HG02798 (cell line): ENCODE data around the gene FOXRED2.

Experiments used
- ATAC-seq: cut with Tn5 transposase; IDR thresholded peaks from one replicate; pipeline ENCODE4 v1.9.1; 2021; ENCODE audit warnings: mild to moderate bottlenecking; ENCODE audit not compliant: unreplicated experiment, poor library complexity

Gene FOXRED2

DNA sequence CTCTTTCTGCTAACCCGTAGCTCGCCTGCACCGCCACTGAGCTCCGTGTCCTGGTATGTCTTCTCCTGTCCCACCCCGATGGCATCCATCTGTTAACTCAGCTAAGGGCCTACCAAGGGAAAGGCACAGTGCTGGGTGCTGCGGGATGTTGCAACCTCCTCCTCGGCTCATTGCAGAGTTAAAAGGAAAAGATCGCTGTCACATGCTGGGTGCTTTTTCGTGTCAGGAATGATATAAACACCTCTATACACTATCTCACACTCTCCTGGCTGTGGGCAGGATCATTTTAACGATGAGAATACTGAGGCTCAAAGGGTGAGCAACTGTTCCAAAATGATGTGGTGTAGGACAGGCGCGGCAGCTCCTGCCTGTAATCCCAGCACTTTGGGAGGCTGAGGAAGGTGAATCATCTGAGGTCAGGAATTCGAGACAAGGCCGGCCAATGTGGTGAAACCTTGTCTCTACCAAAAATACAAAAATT is 35.5 kb downstream of the FOXRED2 start:
- ATAC-seq = no peak

DNA sequence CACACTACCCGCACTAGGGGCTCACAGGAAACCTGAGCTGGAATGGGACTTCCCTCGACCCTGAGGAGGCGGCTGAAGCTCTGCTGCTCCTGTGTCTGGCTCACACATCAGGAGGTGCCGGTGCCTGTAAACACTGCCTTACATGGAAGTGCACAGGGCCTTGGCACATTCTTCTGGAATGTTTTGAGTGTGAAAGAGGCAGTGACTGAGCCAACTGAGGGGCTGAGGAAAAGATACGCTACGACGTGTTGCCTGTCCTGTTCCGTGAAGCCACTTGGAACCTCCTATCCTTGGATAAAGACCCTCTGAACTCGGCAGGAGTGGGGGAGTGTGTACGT is 35.9 kb downstream of the FOXRED2 start:
- ATAC-seq = no peak

DNA sequence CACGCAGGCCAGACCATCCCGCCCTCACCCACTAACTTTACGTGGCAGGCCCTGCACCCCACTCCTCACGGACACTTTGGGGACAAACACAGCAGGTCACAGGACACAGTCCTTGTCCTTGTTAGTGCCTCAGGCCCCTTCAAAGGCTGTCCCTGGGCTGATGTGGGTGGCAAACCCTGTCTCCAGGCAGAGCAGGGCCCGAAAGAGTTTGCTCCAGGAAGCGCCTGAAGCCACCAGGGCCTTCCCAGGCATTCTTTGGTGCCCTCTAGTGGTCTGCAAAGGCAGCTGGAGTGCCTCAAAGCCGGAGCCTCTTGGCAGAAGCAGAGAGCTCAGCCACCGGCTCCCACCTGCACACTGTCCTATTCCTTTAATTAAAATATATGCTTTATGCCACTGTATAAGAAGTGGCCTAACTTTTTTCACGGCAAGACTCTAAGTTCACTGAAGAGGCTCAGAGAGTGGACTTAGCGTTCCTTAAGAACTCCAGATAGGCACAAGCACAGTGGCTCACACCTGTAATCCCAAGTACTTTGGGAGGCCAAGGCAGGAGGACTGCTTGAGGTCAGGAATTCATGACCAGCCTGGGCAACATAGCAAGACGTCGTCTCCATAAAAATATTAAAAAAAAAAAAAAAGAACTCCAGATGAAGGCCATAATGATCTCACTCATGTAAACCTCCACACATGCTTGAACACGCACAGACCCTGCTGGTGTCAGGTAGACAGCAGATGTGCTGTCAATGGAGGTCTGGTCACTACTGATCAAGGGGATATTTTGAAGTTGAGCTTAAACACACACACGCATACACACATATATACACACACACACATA is 36.5 kb downstream of the FOXRED2 start:
- ATAC-seq = peak; percentile 47

DNA sequence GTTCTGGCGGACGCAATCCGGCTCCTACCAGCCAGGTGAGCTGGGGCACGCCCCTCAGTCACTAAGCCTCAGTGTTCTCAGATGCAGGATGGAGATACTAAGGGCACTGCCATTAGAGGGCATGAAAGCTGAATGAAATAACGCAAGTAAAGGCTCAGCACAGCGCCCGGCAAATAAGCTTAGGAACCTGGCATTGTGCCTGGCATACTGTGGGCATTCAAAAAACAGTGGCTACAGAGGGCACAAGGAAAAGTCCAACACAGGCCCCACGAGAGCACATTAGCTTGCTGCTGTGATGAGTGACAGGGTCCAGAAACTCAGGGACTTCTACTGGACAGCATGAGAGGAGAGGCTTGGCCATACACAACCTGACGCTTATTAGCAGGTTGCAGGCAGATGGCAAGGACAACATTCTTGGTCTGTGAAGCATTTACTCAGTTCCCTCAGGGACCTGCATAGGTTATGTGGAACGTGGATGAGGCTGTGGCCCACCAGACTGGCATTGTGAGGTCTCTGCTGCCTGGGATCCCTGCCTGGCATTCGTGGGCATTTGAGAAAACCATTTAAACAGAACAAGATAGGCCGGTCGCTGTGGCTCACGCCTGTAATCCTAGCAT is 37.6 kb downstream of the FOXRED2 start:
- ATAC-seq = no peak

DNA sequence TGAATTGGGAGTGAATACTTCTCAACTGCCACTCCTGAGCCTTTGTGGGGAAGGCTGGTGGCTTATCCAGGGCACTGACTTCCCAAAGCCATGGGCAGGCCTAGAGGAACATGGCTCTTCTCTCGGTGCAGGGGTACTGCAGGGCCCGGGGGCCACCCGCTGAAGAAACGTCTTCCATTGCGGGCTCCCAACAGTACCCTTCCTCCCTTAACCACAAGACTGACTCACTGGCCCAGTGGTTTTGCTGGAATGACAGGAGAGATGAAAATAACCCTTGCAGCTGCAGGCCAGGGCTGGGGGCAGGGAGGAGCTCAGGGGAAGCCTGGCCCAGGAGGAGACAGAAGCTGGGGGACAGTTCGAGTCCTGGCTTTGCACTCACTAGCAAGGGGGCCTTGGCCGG is 38.9 kb downstream of the FOXRED2 start:
- ATAC-seq = no peak

DNA sequence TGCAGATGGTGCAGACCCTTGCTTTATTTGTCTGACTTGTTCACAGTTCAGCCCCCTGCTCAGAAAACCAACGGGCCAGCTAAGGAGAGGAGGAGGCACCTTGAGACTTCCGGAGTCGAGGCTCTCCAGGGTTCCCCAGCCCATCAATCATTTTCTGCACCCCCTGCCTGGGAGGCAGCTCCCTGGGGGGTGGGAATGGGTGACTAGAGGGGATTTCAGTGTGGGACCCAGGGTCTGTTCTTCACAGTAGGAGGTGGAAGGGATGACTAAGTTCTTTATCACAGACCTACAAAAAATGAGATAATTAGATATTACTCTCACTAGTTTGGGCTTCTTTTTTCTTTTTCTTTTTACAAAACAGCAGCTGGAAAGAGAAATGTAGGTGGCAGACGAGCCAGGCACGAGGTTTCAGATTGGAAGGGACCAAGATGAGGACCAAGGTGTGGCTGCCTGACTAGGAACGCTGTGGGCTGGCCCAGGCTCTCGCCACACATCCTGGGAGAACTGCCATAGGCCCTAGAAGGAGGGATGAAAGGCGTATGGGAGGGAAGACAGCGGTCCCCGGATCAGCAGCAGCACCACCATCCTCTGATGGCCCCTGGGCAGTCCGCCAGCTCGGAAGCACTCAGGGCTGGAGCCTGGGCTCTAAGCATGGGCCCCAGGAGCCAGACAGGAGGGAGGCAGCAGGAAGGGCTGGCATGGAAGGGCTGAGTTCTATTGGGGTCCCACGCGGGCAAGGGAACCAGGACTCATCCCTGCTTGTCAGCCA is 39.6 kb downstream of the FOXRED2 start:
- no peak for ATAC-seq

DNA sequence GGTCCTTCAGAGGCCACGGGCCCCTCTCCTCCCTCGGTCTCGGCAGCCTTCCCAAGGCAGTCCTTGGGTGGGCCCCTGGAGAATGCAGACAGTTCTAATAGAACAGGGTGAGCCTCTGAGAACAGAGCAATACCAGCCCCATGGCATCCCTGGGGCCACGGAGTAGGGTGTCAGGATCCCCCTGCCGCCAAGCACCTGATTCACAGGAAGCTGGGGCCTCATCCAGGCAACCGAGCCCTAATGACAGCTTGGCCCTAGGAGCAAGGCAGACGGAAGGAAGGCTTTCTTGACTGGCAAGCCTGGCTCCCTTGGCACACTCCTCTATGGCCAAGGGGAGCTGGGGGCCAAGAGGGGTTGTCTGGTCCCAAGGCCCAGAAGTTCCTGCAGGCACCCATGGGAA is 40.6 kb downstream of the FOXRED2 start:
- ATAC-seq = no peak

DNA sequence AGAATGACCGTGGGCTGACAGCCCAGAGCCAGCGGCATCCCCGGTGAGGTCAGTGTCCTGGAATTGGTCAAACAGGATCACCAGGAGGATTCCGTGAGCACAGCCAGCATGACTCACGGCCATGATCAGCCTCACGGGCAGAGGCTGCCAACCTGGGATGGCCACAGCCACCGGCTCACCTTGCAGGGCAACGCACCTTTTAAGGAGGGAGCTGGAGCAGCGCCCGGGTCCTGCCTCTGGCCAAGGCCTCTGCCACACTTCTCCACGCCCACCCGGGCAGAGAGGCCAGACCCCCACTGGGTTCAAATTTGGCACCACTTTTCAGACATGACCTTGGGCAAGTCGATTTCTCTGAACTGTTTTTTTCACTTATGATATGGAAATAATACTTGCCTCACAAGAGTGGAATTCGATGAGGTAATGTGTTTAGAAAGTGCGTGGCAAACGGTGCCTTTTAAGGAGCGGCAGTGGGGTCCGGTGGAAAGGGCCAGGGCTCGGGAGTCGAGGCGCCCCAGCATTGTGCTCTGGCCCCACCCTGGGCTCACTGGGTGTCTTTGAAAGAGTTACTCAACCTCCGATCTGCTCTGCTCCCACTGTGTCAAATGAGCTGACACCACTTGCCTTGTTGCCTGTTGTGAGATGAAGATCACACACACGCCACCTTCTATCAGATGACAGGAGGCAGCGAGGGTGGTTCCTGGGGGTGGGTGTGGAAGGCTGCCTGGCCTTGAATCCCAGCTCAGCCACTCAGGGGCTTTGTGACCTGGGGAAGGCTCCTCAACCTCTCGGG is 41.4 kb downstream of the FOXRED2 start:
- ATAC-seq = no peak

DNA sequence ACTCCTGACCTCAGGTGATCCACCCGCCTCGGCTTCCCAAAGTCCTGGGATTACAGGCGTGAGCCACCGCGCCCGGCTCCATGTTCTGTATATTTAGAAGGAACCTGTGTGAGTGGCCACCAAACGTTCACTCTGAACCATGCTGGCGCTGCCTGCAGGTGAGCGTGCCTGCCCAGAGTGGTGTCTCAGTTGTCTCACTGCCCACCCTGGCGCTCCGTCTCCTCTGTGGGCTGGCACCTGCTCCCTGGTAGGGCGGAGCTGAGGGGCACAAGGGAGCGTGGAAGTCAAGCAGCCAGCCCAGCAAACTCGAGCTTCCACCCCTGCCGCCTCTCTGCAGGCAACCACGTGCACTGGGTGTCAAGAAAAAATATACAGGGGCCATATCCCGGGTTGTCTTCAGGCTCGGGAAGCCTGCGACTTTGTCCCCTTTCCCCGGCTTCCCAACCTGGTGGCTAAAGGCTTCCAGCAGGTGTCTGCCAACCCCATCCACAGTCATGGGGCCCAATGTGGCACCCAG is 42.1 kb downstream of the FOXRED2 start:
- ATAC-seq = no peak

DNA sequence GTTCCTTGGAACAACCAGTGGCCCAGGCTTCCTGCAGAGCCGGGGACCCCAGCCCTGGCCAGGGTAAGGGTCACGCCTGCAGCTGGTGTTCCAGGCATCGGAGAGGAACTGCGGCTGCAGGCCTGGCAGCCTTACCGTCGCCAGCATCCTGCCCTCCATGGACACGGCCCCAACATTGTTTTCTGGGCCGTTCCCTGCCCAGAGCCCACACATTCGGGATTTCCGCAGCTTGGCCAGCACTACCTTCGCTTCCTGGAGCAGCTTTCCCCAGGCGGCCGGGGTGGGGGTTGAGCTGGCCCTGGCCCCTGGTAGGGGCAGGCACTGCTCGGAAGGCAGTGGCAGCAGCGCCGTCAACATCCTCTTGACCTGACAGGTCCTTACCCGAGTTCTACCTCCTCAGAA is 43.1 kb downstream of the FOXRED2 start:
- ATAC-seq = no peak

DNA sequence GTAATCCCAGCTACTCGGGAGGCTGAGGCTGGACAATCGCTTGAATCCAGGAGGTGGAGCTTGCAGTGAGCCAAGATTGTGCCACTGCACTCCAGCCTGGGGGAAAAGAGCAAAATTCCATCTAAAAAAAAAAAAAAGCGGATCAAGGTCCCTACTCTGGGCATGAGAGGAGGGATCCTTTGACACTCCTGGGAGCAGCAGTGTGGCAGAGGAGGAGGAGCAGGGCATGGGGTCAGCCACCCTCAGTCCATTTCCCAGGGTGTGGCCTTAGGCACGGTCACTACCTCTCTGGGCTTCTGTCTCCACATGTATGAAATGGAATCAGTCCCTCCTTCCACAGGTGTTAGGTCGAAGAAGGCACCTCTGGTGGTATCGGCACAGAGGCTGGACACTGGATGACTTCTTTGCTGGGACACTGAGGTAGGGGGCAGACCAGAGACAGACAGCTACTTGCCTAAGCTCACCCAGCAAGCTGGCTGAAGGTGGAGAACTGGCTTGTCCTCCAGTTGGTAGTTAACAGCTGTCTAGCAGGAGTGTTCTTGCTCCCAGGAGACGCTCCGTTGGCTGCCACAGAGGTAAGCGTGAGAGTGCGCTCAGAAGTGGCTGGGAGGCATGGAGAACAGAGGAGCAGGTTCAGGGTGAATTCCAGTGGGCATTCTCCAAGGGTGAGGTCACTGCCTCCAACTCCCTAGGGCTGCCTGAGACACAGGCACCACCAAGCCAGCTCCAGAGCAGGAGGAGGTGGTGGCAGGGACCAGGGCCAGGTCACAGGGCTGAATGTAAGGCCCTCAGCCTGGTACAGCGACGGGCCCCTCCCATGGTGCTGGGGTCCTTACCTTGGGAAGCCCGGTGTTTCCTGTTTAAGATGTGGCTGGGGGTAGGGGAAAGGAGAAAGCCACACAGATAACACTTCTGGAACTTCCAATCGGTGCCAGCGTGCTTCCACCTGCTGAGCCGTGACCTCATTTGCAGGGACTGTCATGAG is 44.9 kb downstream of the FOXRED2 start:
- ATAC-seq = no peak

DNA sequence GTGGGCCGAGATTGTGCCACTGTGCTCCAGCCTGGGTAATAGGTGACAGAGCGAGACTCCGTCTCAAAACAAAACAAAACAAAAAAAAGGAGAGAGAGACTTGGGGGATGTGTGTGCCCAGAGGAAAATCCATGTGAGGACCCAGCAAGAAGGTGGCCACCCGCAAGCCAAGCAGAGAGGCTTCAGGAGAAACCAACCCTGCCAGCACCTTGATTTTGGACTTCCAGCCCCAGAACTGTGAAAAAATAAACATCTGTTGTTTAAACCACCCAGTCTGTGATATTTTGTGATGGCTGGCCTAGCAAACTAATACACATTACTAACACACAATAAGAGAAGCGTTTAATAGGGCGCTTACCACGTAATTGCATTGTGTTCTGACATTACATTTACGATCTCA is 46.6 kb downstream of the FOXRED2 start:
- no peak for ATAC-seq

DNA sequence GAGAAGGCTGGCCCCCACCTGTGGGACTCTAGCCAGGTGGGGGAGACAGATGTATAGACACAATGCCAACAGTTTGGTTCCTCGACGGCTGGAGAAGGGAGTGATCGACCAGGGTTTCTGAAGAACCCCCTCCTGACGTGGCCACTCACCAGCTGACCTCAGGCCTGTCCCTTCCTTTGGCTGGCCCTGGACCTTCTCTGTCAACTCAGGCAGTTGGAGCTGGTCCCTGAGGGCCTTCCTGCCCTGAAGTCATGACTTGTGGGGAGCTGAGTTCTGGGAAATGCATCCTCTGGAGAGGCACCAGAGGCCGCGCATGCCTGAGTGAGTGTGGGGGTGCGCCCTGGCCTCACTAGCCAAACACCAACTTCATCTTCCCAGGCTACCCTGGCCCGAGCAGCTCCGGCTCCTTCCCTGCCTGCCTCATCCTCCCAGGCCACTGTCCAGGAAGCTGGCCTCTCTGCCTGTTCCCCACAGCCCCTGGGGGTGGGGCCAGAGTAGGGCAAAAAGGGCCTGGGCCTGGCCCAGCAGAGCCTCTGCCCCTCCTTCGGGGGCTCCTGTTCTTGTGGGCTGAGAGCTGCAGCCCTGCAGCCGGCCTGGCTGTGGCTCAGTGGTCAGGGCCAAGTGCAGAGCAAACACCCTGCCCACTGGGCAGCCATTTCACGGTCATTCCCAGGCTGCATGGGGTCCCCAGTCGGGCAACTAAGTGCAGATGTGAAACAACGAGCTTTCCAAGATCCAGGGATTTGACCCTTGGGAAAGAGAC is 49.0 kb downstream of the FOXRED2 start:
- ATAC-seq = no peak

DNA sequence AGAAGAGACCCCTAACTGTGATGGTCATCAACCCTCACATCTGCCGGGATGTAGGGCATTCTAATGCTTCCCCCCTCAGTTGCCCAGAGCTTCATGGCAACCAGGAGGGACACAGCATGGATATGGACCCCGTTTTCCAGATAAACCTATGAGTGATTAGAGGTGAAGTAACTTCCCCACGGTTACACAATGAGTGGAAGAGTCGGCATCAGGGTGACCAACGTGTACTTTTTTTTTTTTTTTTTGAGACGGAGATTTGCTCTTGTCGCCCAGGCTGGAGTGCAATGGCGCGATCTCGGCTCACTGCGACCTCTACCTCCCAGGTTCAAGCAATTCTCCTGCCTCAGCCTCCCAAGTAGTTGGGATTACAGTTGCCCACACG is 50.4 kb downstream of the FOXRED2 start:
- ATAC-seq = no peak

DNA sequence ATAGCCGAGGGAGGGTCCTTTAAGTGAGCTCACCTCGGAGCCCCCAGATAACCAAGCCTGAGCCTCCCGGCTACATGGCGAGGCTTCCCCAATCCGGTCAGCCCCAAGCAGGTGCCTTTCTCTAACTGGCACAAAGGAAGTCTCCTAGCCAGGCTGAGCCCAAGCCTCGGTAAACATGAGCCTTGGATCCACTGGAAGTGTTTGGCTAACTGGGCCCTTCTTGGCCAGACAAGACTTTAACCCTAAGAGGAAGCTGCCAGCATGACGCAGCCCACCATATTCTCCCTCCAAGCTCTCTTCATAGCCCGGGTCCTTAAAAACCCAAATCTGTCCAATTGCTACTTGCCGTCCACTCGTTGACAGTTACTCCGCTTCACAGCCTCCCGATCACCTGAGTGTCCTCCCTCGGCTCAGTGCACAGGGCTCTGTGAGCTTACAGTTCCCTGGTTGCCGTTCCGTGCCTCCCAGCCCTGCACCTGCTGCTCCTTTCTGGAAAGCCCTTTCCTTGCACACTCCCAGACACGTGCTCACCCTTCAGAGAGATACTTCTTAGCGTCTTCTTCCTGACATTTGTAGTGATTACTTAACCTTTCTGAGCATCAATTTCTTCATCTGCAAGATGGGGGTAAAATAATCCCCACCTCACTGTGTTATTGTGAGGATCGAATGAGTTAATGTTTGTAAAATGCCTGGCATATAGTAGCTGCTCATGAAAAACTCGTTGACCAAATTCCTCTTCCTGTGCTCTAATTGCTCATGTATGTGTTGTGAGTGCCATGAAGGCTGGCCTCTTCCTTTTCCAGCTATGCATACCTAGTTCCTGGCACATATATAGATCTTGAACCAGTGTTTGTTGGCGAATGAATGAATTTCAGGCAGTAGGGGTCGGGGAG is 51.0 kb downstream of the FOXRED2 start:
- no peak for ATAC-seq

DNA sequence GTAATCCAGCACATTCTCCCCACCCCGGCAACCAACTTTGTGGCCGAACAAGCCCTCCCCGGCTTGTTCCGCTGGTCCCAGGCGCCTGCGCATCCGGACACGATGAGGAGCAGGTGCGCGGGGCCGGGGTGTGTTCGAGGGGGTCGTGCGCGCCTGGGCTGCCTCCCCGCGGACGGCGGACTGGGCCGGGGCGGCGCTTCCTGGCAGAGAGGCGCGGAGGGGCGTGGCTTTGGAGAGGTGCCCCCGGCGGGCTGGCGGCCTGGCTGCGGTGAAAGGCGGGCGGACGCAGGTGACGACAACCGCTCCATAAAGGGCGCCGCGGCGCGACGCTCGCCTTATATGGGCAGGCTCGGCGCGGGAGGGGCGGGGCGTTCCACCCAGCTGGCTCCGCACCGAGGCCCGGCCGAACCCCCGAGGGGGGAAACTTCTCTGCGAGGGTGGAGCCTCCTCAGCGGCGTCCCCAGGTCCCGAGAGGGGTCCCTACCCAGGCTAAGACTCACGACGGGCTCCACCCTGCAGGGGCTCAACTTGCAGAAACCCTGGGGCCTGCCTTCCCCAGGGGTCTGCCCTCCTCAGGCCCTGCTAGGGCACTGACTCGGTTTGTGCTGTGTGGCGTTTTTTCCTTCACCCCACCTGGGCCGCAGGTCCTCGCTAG is 51.8 kb downstream of the FOXRED2 start:
- ATAC-seq = peak; percentile 74

DNA sequence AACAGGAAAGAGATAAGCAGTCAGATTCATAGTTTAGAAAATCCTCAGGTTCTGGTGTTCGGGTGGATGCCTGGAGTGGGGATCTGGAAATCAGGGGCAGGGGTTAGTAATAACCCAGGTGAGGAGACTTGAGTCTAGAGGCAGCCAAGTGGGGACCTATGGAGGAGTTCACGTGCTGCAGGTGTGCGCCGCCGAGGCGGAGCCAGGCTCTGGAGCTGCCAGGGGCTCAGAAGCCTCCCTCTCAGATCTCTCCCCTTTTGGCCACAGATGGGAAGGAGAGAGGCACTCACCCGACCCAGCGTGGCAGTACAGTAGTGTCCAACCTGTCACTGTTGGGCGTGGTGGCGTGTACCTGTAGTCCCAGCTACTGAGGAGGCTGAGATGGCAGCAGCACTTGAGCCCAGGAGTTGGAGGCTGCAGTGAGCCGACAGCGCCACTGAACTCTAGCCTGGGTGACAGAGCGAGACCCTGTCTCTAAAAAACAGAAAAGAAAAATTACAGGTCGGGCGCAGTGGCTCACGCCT is 52.9 kb downstream of the FOXRED2 start:
- ATAC-seq = no peak
